SK-N-MC (cell line): ENCODE data around the gene LUC7L3.
"Not testable (repeated sequence)": the region's sequence is repeated elsewhere in the genome, so short reads cannot be mapped to it uniquely, and the experiment has no call there.

Source experiments
- DNase-seq: peaks from one replicate; pipeline ENCODE4 v3.0.0-alpha.2; 2011; ENCODE audit warnings: low read depth, low spot score
- H3K27ac ChIP-seq: fragments of 200-600 bp; sonication (generic); 2 replicates; pipeline ENCODE4 v1.5.1; 2016; ENCODE audit warnings: mixed run types
- H3K36me3 ChIP-seq: fragments of 200-600 bp; sonication (generic); 2 replicates; pipeline ENCODE4 v1.6.1; 2017; ENCODE audit warnings: antibody characterized with exemption, low read length, mixed read lengths; ENCODE audit not compliant: insufficient read depth
- H3K4me3 ChIP-seq: fragments of 200-600 bp; sonication (generic); 2 replicates; pipeline ENCODE4 v1.5.1; 2016
- H3K9ac ChIP-seq: fragments of 200-600 bp; sonication (generic); 2 replicates; pipeline ENCODE4 v1.8.0; 2017; ENCODE audit warnings: mixed run types, mixed read lengths; ENCODE audit not compliant: insufficient read length
- H3K9me3 ChIP-seq: fragments of 200-600 bp; sonication (generic); 2 replicates; pipeline ENCODE4 v1.6.1; 2017; ENCODE audit warnings: low read depth, mild to moderate bottlenecking, antibody characterized with exemption, low read length, moderate library complexity, mixed read lengths
- EZH2 ChIP-seq: fragments of 200-600 bp; sonication (generic); IDR thresholded peaks from one replicate; pipeline ENCODE4 v1.6.1; 2017; ENCODE audit warnings: antibody characterized with exemption
- FOXP2 ChIP-seq: optimal IDR thresholded peaks from 2 replicates; pipeline ENCODE3; 2011; ENCODE audit warnings: mild to moderate bottlenecking, moderate library complexity; ENCODE audit not compliant: insufficient read depth; ENCODE audit errors: extremely low read length, control extremely low read depth
- POLR2AphosphoS5 ChIP-seq: IDR thresholded peaks from 2 replicates; pipeline ENCODE4 v1.6.1; 2012; ENCODE audit warnings: mild to moderate bottlenecking, low read depth, low read length, borderline replicate concordance

The LUC7L3 gene

GRCh38 chr17:50797135-50797810 is 77.9 kb downstream of the LUC7L3 start:
- no peak for TF ChIP-seq FOXP2
- TF ChIP-seq POLR2AphosphoS5, result no peak
- TF ChIP-seq EZH2, result no peak
- Histone ChIP-seq H3K27ac (no peak overlapping the region), H3K9ac (no peak overlapping the region), H3K4me3 (no peak overlapping the region), H3K9me3 (no peaks in the 10 kb centered on the region), H3K36me3 (no peaks in the 10 kb centered on the region)
- no peak for DNase-seq

GRCh38 chr17:50798424-50799288 is 79.3 kb downstream of the LUC7L3 start:
- no peak overlapping the region for H3K4me3 ChIP-seq
- no peak for DNase-seq
- no peaks in the 10 kb centered on the region for H3K36me3 ChIP-seq
- no peak overlapping the region; the same call in 1 of the 2 replicates for H3K27ac ChIP-seq
- H3K9ac ChIP-seq, result no peak overlapping the region
- H3K9me3 ChIP-seq, result no peaks in the 10 kb centered on the region
- TF ChIP-seq EZH2, result no peak
- no peak for TF ChIP-seq FOXP2
- TF ChIP-seq POLR2AphosphoS5, result no peak

- TF ChIP-seq FOXP2 (no peak), EZH2 (no peak), POLR2AphosphoS5 (no peak)
- Histone ChIP-seq H3K9me3 (no peaks in the 10 kb centered on the region), H3K9ac (no peak overlapping the region), H3K27ac (no peak overlapping the region), H3K36me3 (no peaks in the 10 kb centered on the region), H3K4me3 (no peak overlapping the region)
- DNase-seq, result no peak
Measured at GRCh38 chr17:50799582-50799981, 80.2 kb downstream of the LUC7L3 start.

- TF ChIP-seq EZH2, result no peak
- no peak overlapping the region for H3K27ac ChIP-seq
- DNase-seq, result no peak
- no peaks in the 10 kb centered on the region for H3K9me3 ChIP-seq
- H3K4me3 ChIP-seq, result no peak overlapping the region
- H3K36me3 ChIP-seq, result no peaks in the 10 kb centered on the region
- H3K9ac ChIP-seq, result no peak overlapping the region
Measured at GRCh38 chr17:50800196-50800700, 80.8 kb downstream of the LUC7L3 start.

- Histone ChIP-seq H3K4me3 (no peak overlapping the region), H3K9me3 (no peaks in the 10 kb centered on the region), H3K27ac (no peak overlapping the region), H3K9ac (peak overlapping the region; percentile 37), H3K36me3 (no peaks in the 10 kb centered on the region)
- no peak for TF ChIP-seq EZH2
- no peak for TF ChIP-seq POLR2AphosphoS5
- TF ChIP-seq FOXP2, result no peak
- no peak for DNase-seq
Measured at GRCh38 chr17:50802609-50803571, 83.5 kb downstream of the LUC7L3 start.

GRCh38 chr17:50803676-50804075 is 84.3 kb downstream of the LUC7L3 start:
- no peak overlapping the region for H3K27ac ChIP-seq

GRCh38 chr17:50804749-50805475 is 85.5 kb downstream of the LUC7L3 start:
- not testable (repeated sequence) for H3K9me3 ChIP-seq, H3K9ac ChIP-seq, H3K4me3 ChIP-seq, DNase-seq, H3K36me3 ChIP-seq, H3K27ac ChIP-seq

More at GRCh38 chr17:50803676-50804075, 84.3 kb downstream of the LUC7L3 start:
- Histone ChIP-seq H3K36me3 (no peaks in the 10 kb centered on the region), H3K9me3 (no peaks in the 10 kb centered on the region), H3K9ac (peak overlapping the region; percentile 37), H3K4me3 (no peak overlapping the region)
- DNase-seq, result no peak
- no peak for TF ChIP-seq FOXP2
- no peak for TF ChIP-seq EZH2
- TF ChIP-seq POLR2AphosphoS5, result no peak

- Histone ChIP-seq H3K9me3 (no peaks in the 10 kb centered on the region), H3K4me3 (no peak overlapping the region), H3K9ac (no peak overlapping the region), H3K27ac (no peak overlapping the region), H3K36me3 (no peaks in the 10 kb centered on the region)
- no peak for TF ChIP-seq POLR2AphosphoS5
- TF ChIP-seq EZH2, result no peak
- no peak for TF ChIP-seq FOXP2
- DNase-seq, result no peak
Measured at GRCh38 chr17:50805486-50805885, 86.1 kb downstream of the LUC7L3 start.
